ENCODE measurements around the gene USP4. TPM values are rescaled to one million over a fixed set of nuclear protein-coding genes. Genes with fewer than 3 reads are reported as not detected.

Gene USP4
- total and polyA plus RNA-seq, 2 experiments from 2014 or later = 16.9 to 20.3 TPM

DNA sequence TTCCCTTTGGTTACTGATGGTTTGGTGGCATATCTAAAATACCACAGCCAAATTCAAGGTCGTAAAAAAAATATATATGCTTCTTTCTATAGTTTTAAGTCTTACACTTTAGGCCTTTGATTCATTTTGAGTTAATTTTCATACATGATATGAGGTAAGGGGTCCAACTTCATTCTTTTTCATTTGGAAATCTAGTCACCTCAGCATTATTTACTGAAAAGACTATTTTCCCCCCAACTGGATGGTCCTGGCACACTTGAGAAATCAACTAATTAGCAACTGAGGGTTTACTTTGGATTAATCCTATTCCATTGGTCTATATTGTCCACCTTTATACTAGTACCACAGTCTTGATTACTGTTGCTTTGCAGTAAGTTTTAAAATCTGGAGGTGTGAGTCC lies 45.8 kb upstream of the USP4 start:
- Histone ChIP-seq H3K4me1 (ENCODE audit: insufficient read depth) (no peaks in the 10 kb centered on the region), H3K4me3 (no peak overlapping the region)

DNA sequence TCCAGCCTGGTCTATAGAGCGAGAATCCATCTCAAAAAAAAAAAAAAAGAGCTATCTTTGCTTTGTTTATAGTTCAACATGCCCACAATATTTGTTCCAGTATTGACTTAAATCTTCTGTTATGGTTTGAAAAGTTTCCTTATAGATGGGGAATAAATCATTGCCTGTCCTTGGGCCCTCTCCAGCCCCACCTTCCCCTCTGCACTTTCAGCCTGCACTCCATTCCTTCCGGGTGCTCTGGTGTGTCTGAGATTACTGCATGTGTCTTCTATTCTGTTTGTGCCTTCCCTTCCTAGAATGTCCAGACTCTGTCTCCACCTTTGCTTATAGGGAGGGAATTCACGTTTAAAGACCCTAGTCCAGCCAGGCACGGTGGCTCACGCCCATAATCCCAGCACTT lies 43.5 kb upstream of the USP4 start:
- H4K20me1 ChIP-seq (replicated peaks; ENCODE audit: insufficient read depth) = peaks cover 49% of the 10 kb centered on the region
- no peak overlapping the region for H3K4me2 ChIP-seq
- Mint-ChIP-seq H3K36me3 (ENCODE audit: low read depth) (peaks cover 3% of the 10 kb centered on the region; the same call in 2 of the 3 replicates), H3K27me3 (ENCODE audit: insufficient read depth, low read depth, poor library complexity) (peaks cover 3% of the 10 kb centered on the region), H3K4me3 (no peak overlapping the region), H3K4me1 (peaks cover 3% of the 10 kb centered on the region; the same call in 1 of the 3 replicates), H3K27ac (no peak overlapping the region), H3K9me3 (no peaks in the 10 kb centered on the region)
- H3K4me3 ChIP-seq = no peak overlapping the region
- H3F3A ChIP-seq (replicated peaks; ENCODE audit: low read depth) = peaks cover 4% of the 10 kb centered on the region; the same call in 1 of the 2 replicates
- ATAC-seq (no peak), DNase-seq (ENCODE audit: low spot score) (no peak)
- no peak for TF ChIP-seq JUNB (IDR thresholded peaks at IDR 0.05; ENCODE audit: unreplicated experiment)
- no peaks in the 10 kb centered on the region for H3K27me3 ChIP-seq (ENCODE audit: insufficient read depth)
- 0 out of 2 replicates have a peak, but pooled peaks cover under 1% of the 10 kb centered on the region for H3K4me1 ChIP-seq (ENCODE audit: insufficient read depth)
- H3K79me2 ChIP-seq (replicated peaks; ENCODE audit: insufficient read depth) = peaks cover 100% of the 10 kb centered on the region
- no peak overlapping the region for H3K27ac ChIP-seq (ENCODE audit: low read depth)
- no peak overlapping the region for H2AFZ ChIP-seq
- H3K9me2 ChIP-seq (ENCODE audit: insufficient read depth) = no peaks in the 10 kb centered on the region
- no peaks in the 10 kb centered on the region for H3K36me3 ChIP-seq (ENCODE audit: insufficient read depth)

More for the DNA sequence above, 45.8 kb upstream of the USP4 start:
- Histone ChIP-seq H3K27ac (ENCODE audit: low read depth) (no peak overlapping the region), H3K36me3 (ENCODE audit: insufficient read depth) (no peaks in the 10 kb centered on the region), H3K9me2 (ENCODE audit: insufficient read depth) (no peaks in the 10 kb centered on the region), H3K27me3 (ENCODE audit: insufficient read depth) (no peaks in the 10 kb centered on the region), H3K4me2 (no peak overlapping the region), H3K79me2 (replicated peaks; ENCODE audit: insufficient read depth) (peaks cover 100% of the 10 kb centered on the region), H4K20me1 (replicated peaks; ENCODE audit: insufficient read depth) (peaks cover 47% of the 10 kb centered on the region), H3F3A (replicated peaks; ENCODE audit: low read depth) (peaks cover 4% of the 10 kb centered on the region; the same call in 1 of the 2 replicates), H2AFZ (no peak overlapping the region)
- H3K4me3 Mint-ChIP-seq = no peak overlapping the region
- H3K27me3 Mint-ChIP-seq (ENCODE audit: insufficient read depth, low read depth, poor library complexity) = no peaks in the 10 kb centered on the region
- H3K9me3 Mint-ChIP-seq = no peaks in the 10 kb centered on the region
- no peak overlapping the region for H3K27ac Mint-ChIP-seq
- ATAC-seq (no peak), DNase-seq (ENCODE audit: low spot score) (no peak)
- TF ChIP-seq EZH2 (IDR thresholded peaks at IDR 0.05; ENCODE audit: low read depth, unreplicated experiment) = no peak
- TF ChIP-seq ZNF114 (CRISPR knock-in tag; IDR thresholded peaks at IDR 0.05) = no peak
- TF ChIP-seq POLR2AphosphoS5 (IDR thresholded peaks at IDR 0.05; ENCODE audit: low read depth) = no peak
- TF ChIP-seq, protein P1, sequence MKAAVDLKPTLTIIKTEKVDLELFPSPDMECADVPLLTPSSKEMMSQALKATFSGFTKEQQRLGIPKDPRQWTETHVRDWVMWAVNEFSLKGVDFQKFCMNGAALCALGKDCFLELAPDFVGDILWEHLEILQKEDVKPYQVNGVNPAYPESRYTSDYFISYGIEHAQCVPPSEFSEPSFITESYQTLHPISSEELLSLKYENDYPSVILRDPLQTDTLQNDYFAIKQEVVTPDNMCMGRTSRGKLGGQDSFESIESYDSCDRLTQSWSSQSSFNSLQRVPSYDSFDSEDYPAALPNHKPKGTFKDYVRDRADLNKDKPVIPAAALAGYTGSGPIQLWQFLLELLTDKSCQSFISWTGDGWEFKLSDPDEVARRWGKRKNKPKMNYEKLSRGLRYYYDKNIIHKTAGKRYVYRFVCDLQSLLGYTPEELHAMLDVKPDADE (IDR thresholded peaks at IDR 0.05) = no peak
- peaks cover 3% of the 10 kb centered on the region; the same call in 2 of the 3 replicates for H3K36me3 Mint-ChIP-seq (ENCODE audit: low read depth)
- H3K4me1 Mint-ChIP-seq = no peaks in the 10 kb centered on the region

DNA sequence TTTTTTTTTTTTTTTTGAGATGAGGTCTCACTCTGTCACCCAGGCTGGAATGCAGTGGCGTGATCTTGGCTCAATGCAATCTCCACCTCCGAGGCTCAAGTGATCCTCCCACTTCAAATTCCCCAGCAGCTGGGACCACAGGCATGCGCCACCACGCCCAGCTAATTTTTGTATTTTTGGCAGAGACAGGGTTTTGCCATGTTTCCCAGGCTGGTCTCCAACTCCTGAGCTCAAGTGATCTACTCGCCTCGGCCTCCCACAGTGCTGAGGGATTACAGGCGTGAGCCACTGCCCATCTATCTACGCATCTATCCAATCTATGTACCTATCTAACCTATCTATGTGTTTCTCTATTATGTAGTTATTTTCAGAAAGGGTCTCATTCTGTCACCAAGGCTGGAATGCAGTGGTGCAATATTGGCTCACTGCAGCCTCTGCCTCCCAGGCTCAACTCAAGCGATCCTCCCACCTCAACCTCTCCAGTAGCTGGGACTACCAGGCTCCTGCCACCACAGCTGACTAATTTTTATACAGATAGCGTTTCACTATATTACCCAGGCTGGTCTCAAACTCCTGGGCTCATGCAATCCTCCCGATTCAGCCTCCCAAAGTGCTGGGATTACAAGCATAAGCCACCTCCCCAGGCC lies 38.5 kb upstream of the USP4 start:
- H3K9me3 Mint-ChIP-seq = no peaks in the 10 kb centered on the region
- no peak overlapping the region for H3K4me3 Mint-ChIP-seq
- H3K4me2 ChIP-seq = no peak overlapping the region
- H2AFZ ChIP-seq = no peak overlapping the region
- H3K4me1 ChIP-seq (ENCODE audit: insufficient read depth) = 0 out of 2 replicates have a peak, but pooled peaks cover 3% of the 10 kb centered on the region
- peaks cover 9% of the 10 kb centered on the region for H3F3A ChIP-seq (replicated peaks; ENCODE audit: low read depth)
- no peak overlapping the region for H3K27ac Mint-ChIP-seq
- H3K27me3 ChIP-seq (ENCODE audit: insufficient read depth) = no peaks in the 10 kb centered on the region
- no peaks in the 10 kb centered on the region for H3K9me2 ChIP-seq (ENCODE audit: insufficient read depth)
- H3K4me1 Mint-ChIP-seq = peaks cover 3% of the 10 kb centered on the region; the same call in 1 of the 3 replicates
- no peak for TF ChIP-seq NANOG (IDR thresholded peaks at IDR 0.05; ENCODE audit: borderline replicate concordance)
- TF ChIP-seq, protein P2, sequence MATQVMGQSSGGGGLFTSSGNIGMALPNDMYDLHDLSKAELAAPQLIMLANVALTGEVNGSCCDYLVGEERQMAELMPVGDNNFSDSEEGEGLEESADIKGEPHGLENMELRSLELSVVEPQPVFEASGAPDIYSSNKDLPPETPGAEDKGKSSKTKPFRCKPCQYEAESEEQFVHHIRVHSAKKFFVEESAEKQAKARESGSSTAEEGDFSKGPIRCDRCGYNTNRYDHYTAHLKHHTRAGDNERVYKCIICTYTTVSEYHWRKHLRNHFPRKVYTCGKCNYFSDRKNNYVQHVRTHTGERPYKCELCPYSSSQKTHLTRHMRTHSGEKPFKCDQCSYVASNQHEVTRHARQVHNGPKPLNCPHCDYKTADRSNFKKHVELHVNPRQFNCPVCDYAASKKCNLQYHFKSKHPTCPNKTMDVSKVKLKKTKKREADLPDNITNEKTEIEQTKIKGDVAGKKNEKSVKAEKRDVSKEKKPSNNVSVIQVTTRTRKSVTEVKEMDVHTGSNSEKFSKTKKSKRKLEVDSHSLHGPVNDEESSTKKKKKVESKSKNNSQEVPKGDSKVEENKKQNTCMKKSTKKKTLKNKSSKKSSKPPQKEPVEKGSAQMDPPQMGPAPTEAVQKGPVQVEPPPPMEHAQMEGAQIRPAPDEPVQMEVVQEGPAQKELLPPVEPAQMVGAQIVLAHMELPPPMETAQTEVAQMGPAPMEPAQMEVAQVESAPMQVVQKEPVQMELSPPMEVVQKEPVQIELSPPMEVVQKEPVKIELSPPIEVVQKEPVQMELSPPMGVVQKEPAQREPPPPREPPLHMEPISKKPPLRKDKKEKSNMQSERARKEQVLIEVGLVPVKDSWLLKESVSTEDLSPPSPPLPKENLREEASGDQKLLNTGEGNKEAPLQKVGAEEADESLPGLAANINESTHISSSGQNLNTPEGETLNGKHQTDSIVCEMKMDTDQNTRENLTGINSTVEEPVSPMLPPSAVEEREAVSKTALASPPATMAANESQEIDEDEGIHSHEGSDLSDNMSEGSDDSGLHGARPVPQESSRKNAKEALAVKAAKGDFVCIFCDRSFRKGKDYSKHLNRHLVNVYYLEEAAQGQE (IDR thresholded peaks at IDR 0.05; ENCODE audit: unreplicated experiment) = no peak
- peaks cover 48% of the 10 kb centered on the region for H4K20me1 ChIP-seq (replicated peaks; ENCODE audit: insufficient read depth)
- no peak overlapping the region for H3K4me3 ChIP-seq
- H3K27ac ChIP-seq (ENCODE audit: low read depth) = 0 out of 2 replicates have a peak overlapping the region, but pooled peaks have one; percentile 32
- H3K36me3 Mint-ChIP-seq (ENCODE audit: low read depth) = peaks cover 21% of the 10 kb centered on the region
- DNase-seq (ENCODE audit: low spot score) (no peak), ATAC-seq (no peak)
- H3K27me3 Mint-ChIP-seq (ENCODE audit: insufficient read depth, low read depth, poor library complexity) = peaks cover 3% of the 10 kb centered on the region
- H3K79me2 ChIP-seq (replicated peaks; ENCODE audit: insufficient read depth) = peaks cover 100% of the 10 kb centered on the region
- H3K36me3 ChIP-seq (ENCODE audit: insufficient read depth) = 0 out of 2 replicates have a peak, but pooled peaks cover 10% of the 10 kb centered on the region

Measured in GM23338 (cell line).